Measurements from ENCODE around the gene OR6X1.

OR6X1 gene

GRCh38 chr11:123798513-123799252 lies 44.4 kb upstream of the OR6X1 start:
- Histone ChIP-seq H4K20me1 (ENCODE audit: insufficient read depth, low read length) (no peaks in the 10 kb centered on the region), H3K4me2 (ENCODE audit: low read length) (no peak overlapping the region), H3K9ac (ENCODE audit: low read length) (no peak overlapping the region), H3K27me3 (ENCODE audit: low read depth, low read length) (no peaks in the 10 kb centered on the region), H3K36me3 (replicated peaks; ENCODE audit: low read depth, low read length) (no peaks in the 10 kb centered on the region), H3K4me3 (ENCODE audit: low read length) (no peak overlapping the region), H3K9me3 (ENCODE audit: insufficient read depth, low read length) (no peaks in the 10 kb centered on the region), H3K4me1 (ENCODE audit: low read length) (peaks cover 6% of the 10 kb centered on the region; the same call in 1 of the 2 replicates), H3K79me2 (ENCODE audit: low read length) (no peaks in the 10 kb centered on the region), H2AFZ (ENCODE audit: low read depth, low read length) (no peak overlapping the region), H3K27ac (ENCODE audit: low read length) (no peak overlapping the region)
- TF ChIP-seq CTCF (IDR thresholded peaks at IDR 0.05; ENCODE audit: low read depth, low read length): no peak
- TF ChIP-seq EZH2phosphoT487 (IDR thresholded peaks at IDR 0.05; ENCODE audit: low read depth): no peak

DNA sequence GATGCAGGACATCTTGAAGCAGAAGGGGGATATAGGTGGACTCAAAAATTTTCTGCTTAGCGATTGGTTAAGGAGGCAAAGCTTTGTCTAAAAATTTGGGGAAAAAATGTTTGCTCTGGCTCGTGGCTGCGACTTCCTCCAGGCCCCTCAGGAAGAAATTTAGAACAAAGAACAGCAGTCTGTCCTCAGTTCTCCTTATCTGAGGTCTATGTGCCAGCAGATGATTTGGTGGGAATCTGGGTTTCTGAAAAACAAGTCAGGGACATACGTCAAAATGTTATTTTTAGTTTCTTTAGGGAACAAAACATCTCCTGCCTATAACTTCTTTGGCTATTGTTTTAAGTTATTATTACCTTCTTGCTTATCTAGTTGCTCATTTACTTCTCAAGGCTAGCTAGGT lies 43.8 kb upstream of the OR6X1 start:
- Histone ChIP-seq H3K79me2 (ENCODE audit: low read length) (no peaks in the 10 kb centered on the region), H3K36me3 (replicated peaks; ENCODE audit: low read depth, low read length) (no peaks in the 10 kb centered on the region), H3K4me1 (ENCODE audit: low read length) (peaks cover 6% of the 10 kb centered on the region; the same call in 1 of the 2 replicates), H3K27ac (ENCODE audit: low read length) (no peak overlapping the region), H3K4me3 (ENCODE audit: low read length) (no peak overlapping the region), H3K9me3 (ENCODE audit: insufficient read depth, low read length) (no peaks in the 10 kb centered on the region), H3K9ac (ENCODE audit: low read length) (no peak overlapping the region), H3K27me3 (ENCODE audit: low read depth, low read length) (no peaks in the 10 kb centered on the region), H4K20me1 (ENCODE audit: insufficient read depth, low read length) (no peaks in the 10 kb centered on the region), H2AFZ (ENCODE audit: low read depth, low read length) (no peak overlapping the region), H3K4me2 (ENCODE audit: low read length) (no peak overlapping the region)
- TF ChIP-seq CTCF (IDR thresholded peaks at IDR 0.05; ENCODE audit: low read depth, low read length) (no peak), EZH2phosphoT487 (IDR thresholded peaks at IDR 0.05; ENCODE audit: low read depth) (no peak)

GRCh38 chr11:123797541-123797940 lies 43.2 kb upstream of the OR6X1 start:
- H3K79me2 ChIP-seq (ENCODE audit: low read length): no peaks in the 10 kb centered on the region
- no peaks in the 10 kb centered on the region for H3K27me3 ChIP-seq (ENCODE audit: low read depth, low read length)
- H3K9me3 ChIP-seq (ENCODE audit: insufficient read depth, low read length): no peaks in the 10 kb centered on the region
- H3K4me3 ChIP-seq (ENCODE audit: low read length): no peak overlapping the region
- no peak overlapping the region for H3K27ac ChIP-seq (ENCODE audit: low read length)
- no peak overlapping the region for H3K4me2 ChIP-seq (ENCODE audit: low read length)
- no peaks in the 10 kb centered on the region for H3K36me3 ChIP-seq (replicated peaks; ENCODE audit: low read depth, low read length)
- no peaks in the 10 kb centered on the region for H4K20me1 ChIP-seq (ENCODE audit: insufficient read depth, low read length)
- H2AFZ ChIP-seq (ENCODE audit: low read depth, low read length): no peak overlapping the region
- H3K9ac ChIP-seq (ENCODE audit: low read length): no peak overlapping the region
- no peak for TF ChIP-seq EZH2phosphoT487 (IDR thresholded peaks at IDR 0.05; ENCODE audit: low read depth)
- TF ChIP-seq CTCF (IDR thresholded peaks at IDR 0.05; ENCODE audit: low read depth, low read length): no peak
- peaks cover 6% of the 10 kb centered on the region; the same call in 1 of the 2 replicates for H3K4me1 ChIP-seq (ENCODE audit: low read length)

GRCh38 chr11:123797114-123797513 lies 42.8 kb upstream of the OR6X1 start:
- Histone ChIP-seq H3K4me1 (ENCODE audit: low read length) (peaks cover 6% of the 10 kb centered on the region; the same call in 1 of the 2 replicates), H3K27me3 (ENCODE audit: low read depth, low read length) (no peaks in the 10 kb centered on the region), H3K79me2 (ENCODE audit: low read length) (no peaks in the 10 kb centered on the region), H3K36me3 (replicated peaks; ENCODE audit: low read depth, low read length) (no peaks in the 10 kb centered on the region), H3K9me3 (ENCODE audit: insufficient read depth, low read length) (no peaks in the 10 kb centered on the region), H4K20me1 (ENCODE audit: insufficient read depth, low read length) (no peaks in the 10 kb centered on the region), H3K27ac (ENCODE audit: low read length) (no peak overlapping the region), H3K9ac (ENCODE audit: low read length) (no peak overlapping the region), H3K4me2 (ENCODE audit: low read length) (no peak overlapping the region), H3K4me3 (ENCODE audit: low read length) (no peak overlapping the region), H2AFZ (ENCODE audit: low read depth, low read length) (no peak overlapping the region)
- TF ChIP-seq EZH2phosphoT487 (IDR thresholded peaks at IDR 0.05; ENCODE audit: low read depth): no peak
- no peak for TF ChIP-seq CTCF (IDR thresholded peaks at IDR 0.05; ENCODE audit: low read depth, low read length)

All from OCI-LY3 (cell line).